AG04449 (cell line): ENCODE data around the gene UQCC5.

ENCODE experiments used
- CTCF ChIA-PET: fragments of 350-600 bp; formaldehyde crosslinking; extraction: SDS; loops from one replicate; lab custom pipeline; 2021; ENCODE audit warnings: antibody characterized with exemption; lab: Yijun Ruan, JAX
- POLR2A ChIA-PET: fragments of 400-600, 350-600 bp; formaldehyde crosslinking; extraction: SDS; loops from one replicate; lab custom pipeline; 2020; ENCODE audit warnings: antibody characterized with exemption, inconsistent platforms; lab: Yijun Ruan, JAX
- DNase-seq: peaks from one replicate; pipeline ENCODE4 v3.0.0-alpha.2; 2010; ENCODE audit warnings: low read depth, low spot score
- H3K4me3 ChIP-seq: 2 replicates; pipeline ENCODE4 v1.5.1; 2011; ENCODE audit warnings: low read depth, mild to moderate bottlenecking, control low read depth, low read length
- CTCF ChIP-seq: IDR thresholded peaks from one replicate; pipeline ENCODE4 v1.5.1; 2011; ENCODE audit warnings: mild to moderate bottlenecking, moderate library complexity, low read length, control low read depth, inconsistent platforms; ENCODE audit not compliant: insufficient read depth; ENCODE audit errors: missing control alignments

UQCC5 gene

GRCh38 chr3:52532517-52532837 is 3.9 kb upstream of the UQCC5 start:
- POLR2A ChIA-PET, result interaction anchor here (1.0 to 1.4 kb wide), 2 partner anchors 34 kb away, joined by 3 to 5 read pairs; no protein-coding TSS in a partner anchor
- CTCF ChIA-PET, result interaction anchor here (1.0 to 1.4 kb wide), 3 partner anchors 60 to 104 kb away, joined by 3 to 4 read pairs (median 4); no protein-coding TSS in a partner anchor
- H3K4me3 ChIP-seq, result peak overlapping the region; percentile 77
- no peak for DNase-seq
- TF ChIP-seq CTCF, result no peak

GRCh38 chr3:52532838-52533622 is 3.4 kb upstream of the UQCC5 start:
- H3K4me3 ChIP-seq, result peak overlapping the region; percentile 77
- no peak for TF ChIP-seq CTCF
- no peak for DNase-seq
- ChIA-PET CTCF (interaction anchor here (1.2 kb wide), 1 partner anchor 63 kb away, joined by 4 read pairs; no protein-coding TSS in a partner anchor), POLR2A (interaction anchor here (1.0 kb wide), 1 partner anchor 35 kb away, joined by 5 read pairs; no protein-coding TSS in a partner anchor)

GRCh38 chr3:52533623-52534280 is 2.7 kb upstream of the UQCC5 start, which contains the start of gene NT5DC2:
Gene NT5DC2, minus strand, starts transcription at chr3:52533857. Its CDS starts 120 bp downstream, at chr3:52533737.
- peak; percentile 35 for TF ChIP-seq CTCF
- H3K4me3 ChIP-seq, result peak within 1 kb of the TSS; percentile 77
- DNase-seq, result no peak
- CTCF ChIA-PET, result no interaction called here
- POLR2A ChIA-PET, result interaction anchor here (1.0 kb wide), 1 partner anchor 36 kb away, joined by 5 read pairs; no protein-coding TSS in a partner anchor

GRCh38 chr3:52534281-52535183 is 1.9 kb upstream of the UQCC5 start:
- no peak for TF ChIP-seq CTCF
- ChIA-PET CTCF (no interaction called here), POLR2A (interaction anchor here (0.7 kb wide), 1 partner anchor 421 kb away, joined by 4 read pairs; no protein-coding TSS in a partner anchor)
- no peak for DNase-seq
- peak overlapping the region; percentile 66 for H3K4me3 ChIP-seq

- H3K4me3 ChIP-seq, result no peak overlapping the region; the same call in 1 of the 2 replicates
- CTCF ChIA-PET, result interaction anchor here (1.0 to 1.3 kb wide), 2 partner anchors 12 to 108 kb away, joined by 4 read pairs; no protein-coding TSS in a partner anchor
- POLR2A ChIA-PET, result interaction anchor here (0.6 to 1.1 kb wide), 10 partner anchors 9 to 420 kb away, joined by 3 to 9 read pairs (median 4); no protein-coding TSS in a partner anchor
- no peak for DNase-seq
- no peak for TF ChIP-seq CTCF
Measured at GRCh38 chr3:52535411-52536111, 844 bp upstream of the UQCC5 start.
